Astrocyte (in vitro differentiated cells and primary cell): ENCODE results near the gene IFNA7.

ENCODE experiments used
- CTCF ChIP-seq: IDR thresholded peaks from 2 replicates; pipeline ENCODE4 v1.5.1; 2011; ENCODE audit warnings: low read depth, mild to moderate bottlenecking, inconsistent platforms, low read length, moderate library complexity; ENCODE audit not compliant: insufficient read depth
- EZH2 ChIP-seq: IDR thresholded peaks from 2 replicates; pipeline ENCODE4 v1.6.1; 2012; ENCODE audit warnings: mild to moderate bottlenecking, low read length, inconsistent platforms; ENCODE audit not compliant: insufficient read depth

- TF ChIP-seq CTCF (no peak), EZH2 (no peak)
These were observed 37.9 kb upstream of the IFNA7 start, which contains the start of gene IFNA14 for GRCh38 chr9:21239911-21240310.
